Ramos (cell line): ENCODE measurements around the gene CCL23.
"Not testable (repeated sequence)": the region's sequence is repeated elsewhere in the genome, so short reads cannot be mapped to it uniquely, and the experiment has no call there.

ENCODE experiments used
- in situ Hi-C: fragments of 300-500 bp; cut with MboI; formaldehyde crosslinking; loops from one replicate; pipeline ENCODE4 v1.14.3; 2022; ENCODE audit warnings: low sequenced_read_pairs; ENCODE audit not compliant: unreplicated experiment

CCL23 gene

GRCh38 chr17:36008998-36009665 is 8.6 kb downstream of the CCL23 start:
- in situ Hi-C loops, result no loop called here

DNA sequence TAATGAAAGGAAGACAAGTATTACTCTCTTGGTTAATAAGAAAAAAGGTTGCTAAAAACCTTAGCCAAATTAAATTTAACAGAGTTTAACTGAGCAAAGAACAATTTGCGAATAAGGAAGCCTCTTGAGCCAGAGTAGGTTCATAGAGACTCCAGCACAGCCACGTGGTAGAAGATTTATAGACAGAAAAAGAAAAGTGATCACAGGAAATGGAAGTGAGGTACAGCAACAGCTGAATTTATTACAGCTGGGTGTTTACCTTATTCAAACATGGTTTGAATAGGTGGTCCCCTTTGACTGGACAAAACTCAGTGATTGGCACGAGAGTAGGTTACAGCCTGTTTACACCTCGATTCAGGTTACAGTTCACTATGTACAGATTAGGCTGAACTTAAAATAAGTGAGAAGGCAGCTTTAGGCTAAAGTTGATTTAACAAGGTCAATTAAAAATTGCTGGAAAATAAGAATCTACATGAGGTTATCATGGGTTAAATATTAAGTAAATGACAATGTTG is 13.1 kb downstream of the CCL23 start:
- in situ Hi-C loops, result no loop called here

- in situ Hi-C loops, result no loop called here
These were observed 15.1 kb downstream of the CCL23 start for GRCh38 chr17:36002631-36003030.

DNA sequence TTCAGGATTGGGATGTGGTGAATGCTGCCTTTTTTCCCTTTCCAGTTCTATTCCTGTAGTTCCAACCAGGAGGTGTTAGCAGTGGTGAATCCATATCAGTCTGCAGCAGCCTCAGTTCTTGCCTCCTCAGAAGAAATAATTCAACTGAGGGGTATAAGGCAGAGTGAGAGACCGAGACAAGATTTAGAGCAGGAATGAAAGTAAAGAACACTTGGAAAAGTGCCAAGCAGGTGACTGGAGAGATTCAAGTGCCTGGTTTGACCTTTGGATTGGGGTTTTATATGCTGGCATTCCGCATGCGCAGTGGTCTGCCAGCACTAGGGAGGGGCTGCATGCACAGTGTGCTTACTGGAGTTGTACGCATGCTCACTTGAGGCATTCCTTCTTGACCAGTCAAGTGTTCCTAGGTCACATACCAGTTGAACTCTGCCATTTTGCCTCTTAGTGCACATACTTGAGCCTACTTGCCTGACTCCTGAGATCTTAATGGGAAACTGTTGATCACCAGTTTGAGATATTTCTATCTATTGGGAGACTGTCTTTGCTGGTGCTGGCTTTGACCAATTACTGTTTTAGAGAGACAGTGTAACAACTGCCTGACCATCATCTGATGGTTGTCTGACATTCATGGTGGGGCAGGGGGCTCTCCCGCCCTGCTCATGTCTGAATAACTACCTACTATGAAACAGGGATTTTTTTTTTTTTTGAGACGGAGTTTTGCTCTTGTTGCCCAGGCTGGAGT is 15.7 kb downstream of the CCL23 start:
- in situ Hi-C loops, result no loop called here

GRCh38 chr17:36001110-36001771 is 16.5 kb downstream of the CCL23 start, which contains the start of gene CCL15:
TSS of gene CCL15 (minus strand) at chr17:36001553. CDS start at chr17:36001492, 61 bp downstream.
- in situ Hi-C loops, result no loop called here

- in situ Hi-C loops, result no loop called here
These were observed 17.1 kb downstream of the CCL23 start for GRCh38 chr17:36000732-36001109.

DNA sequence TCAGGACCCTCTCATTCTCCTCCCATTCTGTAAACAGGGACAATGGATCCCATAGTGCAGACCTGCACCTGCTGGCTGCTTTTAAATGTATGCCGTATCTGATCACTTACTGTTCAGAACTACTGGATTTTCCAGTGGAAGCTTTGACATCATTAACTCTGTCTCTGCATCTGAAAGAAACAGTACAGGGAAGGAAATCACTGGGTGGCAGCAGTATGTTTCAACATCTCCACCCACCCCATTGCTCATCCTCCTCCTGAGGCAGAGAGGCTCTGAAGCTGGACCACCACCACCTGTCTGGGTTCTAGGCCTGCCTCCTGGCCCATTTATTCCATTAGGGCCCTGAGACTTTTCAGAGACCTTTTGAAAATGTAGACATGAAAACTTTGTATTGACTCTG is 19.0 kb downstream of the CCL23 start:
- in situ Hi-C loops, result no loop called here

GRCh38 chr17:35998018-35998545 is 19.7 kb downstream of the CCL23 start:
- in situ Hi-C loops, result no loop called here

GRCh38 chr17:35995346-35995745 is 22.4 kb downstream of the CCL23 start:
- in situ Hi-C loops, result not testable (repeated sequence)

GRCh38 chr17:35991075-35991474 is 26.7 kb downstream of the CCL23 start:
- in situ Hi-C loops, result no loop called here

DNA sequence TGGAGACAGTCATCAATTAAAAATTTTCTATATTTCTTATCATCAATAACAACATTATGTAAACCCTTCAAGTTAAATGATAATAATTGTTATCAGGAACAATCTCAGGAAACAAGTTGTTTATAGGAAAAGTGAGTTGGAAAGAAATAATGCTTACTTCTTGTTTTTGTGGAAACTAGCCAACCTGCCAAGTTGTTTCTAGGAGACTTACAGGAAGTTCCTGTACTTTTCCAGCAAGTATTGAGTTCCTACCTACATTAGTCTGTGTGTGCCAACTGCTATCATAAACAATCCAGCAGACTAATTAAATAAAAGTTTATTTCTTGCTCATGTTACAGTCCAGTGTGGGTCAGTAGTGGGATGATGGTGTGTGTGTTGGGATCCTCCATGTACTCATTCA is 29.6 kb downstream of the CCL23 start:
- in situ Hi-C loops, result no loop called here

DNA sequence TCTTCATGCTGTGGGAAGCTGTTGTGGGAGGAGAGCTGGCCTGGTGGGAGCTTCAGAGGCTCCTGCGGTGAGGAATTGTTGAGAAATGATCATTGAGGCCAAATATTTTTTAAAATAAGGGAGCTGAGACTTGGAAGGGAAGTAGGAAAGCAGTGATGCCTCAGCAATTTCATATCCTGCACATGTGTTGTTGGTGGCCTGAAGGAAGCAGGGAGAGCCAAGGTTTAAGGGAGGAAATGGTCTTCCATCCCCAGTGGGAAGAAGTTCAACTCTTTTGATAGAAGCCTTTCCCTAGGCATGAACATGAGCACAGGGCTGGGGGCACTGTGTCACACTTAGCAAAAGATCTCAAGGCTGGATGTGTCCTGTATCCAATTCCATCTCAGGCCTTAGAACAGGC is 31.1 kb downstream of the CCL23 start, which contains the start of gene CCL14:
Gene CCL14 (minus strand): TSS at position 87 of the 400 bp plus-strand sequence. CDS start 80 bp downstream, at position 7.
- in situ Hi-C loops, result no loop called here

DNA sequence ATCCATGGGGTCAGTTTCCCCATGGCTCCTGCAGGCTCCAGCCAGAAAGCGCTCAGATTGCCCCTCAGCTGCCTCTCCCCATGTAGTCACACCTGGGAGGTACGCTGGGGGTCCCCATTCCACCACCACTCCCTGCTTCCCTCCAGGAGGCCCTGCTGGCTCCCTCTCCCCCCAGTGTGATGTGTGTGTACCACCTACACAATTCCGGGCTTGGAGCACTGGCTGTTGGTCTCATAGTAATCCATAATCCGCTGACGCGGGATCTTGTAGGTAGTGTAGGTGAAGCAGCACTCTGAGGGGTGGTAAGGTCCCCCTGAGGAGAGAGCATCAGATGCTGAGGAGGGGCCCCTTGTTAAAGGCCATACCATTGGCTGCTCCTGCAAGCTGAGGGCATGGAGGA is 33.6 kb downstream of the CCL23 start:
- in situ Hi-C loops, result no loop called here

- in situ Hi-C loops, result no loop called here
These were observed 35.2 kb downstream of the CCL23 start for GRCh38 chr17:35982409-35983191.

DNA sequence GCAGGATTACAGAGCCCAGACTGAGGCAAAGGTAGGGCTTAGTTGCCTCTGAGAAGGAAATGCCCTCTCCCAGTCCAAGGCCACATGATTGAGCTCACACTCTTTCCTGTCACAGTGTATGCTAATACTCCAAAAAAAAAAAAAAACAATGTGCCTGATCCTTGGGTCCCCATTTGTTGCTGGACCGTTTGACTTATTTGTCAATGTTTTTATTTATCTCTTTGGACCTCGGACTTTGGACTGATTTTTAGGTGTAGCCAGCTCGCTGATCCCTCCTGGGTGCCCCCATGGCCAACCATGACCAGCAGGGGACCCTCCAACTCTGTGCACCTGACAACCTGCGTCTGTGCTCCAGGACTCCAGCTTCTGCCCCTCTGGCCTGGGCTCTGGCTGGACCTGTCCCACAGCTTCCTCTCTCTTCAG is 35.9 kb downstream of the CCL23 start:
- in situ Hi-C loops, result no loop called here

- in situ Hi-C loops, result no loop called here
These were observed 36.5 kb downstream of the CCL23 start, which contains the start of gene CCL16 for GRCh38 chr17:35981246-35981645. TSS of gene CCL16 (minus strand) at chr17:35981497. CDS start at chr17:35981420, 77 bp downstream.

- in situ Hi-C loops, result loop anchor here (10.0 kb wide), 1 partner anchor 506 kb away; the partner anchor contains the start of gene ZNHIT3
These were observed 39.4 kb downstream of the CCL23 start for GRCh38 chr17:35978346-35978745.

DNA sequence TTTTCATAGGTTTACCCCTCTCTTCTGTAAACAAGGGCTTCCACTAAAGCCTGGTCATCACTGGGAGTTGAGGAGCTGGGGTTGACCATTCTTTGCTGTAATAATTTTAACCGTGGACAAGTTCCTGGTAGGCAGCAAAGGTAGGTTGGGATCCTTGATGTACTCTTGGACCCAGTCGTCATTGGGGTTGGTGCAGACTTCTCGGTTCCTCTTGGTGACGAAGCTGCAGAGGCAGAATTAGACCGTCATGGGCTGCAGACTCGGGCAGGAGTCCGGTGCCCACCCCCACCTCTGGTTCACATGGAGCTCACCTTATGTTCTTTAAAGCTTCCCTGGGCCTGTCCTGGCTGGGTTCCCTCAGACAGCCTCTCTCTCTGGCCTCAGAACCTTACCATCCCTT is 40.3 kb downstream of the CCL23 start:
- in situ Hi-C loops, result loop anchor here (10.0 kb wide), 1 partner anchor 507 kb away; the partner anchor contains the start of gene ZNHIT3
